ENCODE results near the gene ROMO1.
A peak's percentile ranks its signal among the peaks of the same experiment; 100 is the strongest.

Gene ROMO1

GRCh38 chr20:35699127-35699956, at the start of gene ROMO1, which contains the start of gene NFS1:
Gene ROMO1 (plus strand): TSS chr20:35699405. CDS start chr20:35699633, 228 bp downstream.
Gene NFS1 (minus strand): TSS chr20:35699352. CDS start chr20:35699288, 64 bp downstream.
- Mint-ChIP-seq H3K27me3 (ENCODE audit: low read depth) (no peaks in the 10 kb centered on the region), H3K9me3 (no peaks in the 10 kb centered on the region), H3K4me1 (ENCODE audit: low read depth) (peaks cover 33% of the 10 kb centered on the region), H3K36me3 (ENCODE audit: low read depth) (peaks cover 44% of the 10 kb centered on the region), H3K27ac (peak within 1 kb of the TSS; percentile 90), H3K4me3 (peak within 1 kb of the TSS; percentile 89)

DNA sequence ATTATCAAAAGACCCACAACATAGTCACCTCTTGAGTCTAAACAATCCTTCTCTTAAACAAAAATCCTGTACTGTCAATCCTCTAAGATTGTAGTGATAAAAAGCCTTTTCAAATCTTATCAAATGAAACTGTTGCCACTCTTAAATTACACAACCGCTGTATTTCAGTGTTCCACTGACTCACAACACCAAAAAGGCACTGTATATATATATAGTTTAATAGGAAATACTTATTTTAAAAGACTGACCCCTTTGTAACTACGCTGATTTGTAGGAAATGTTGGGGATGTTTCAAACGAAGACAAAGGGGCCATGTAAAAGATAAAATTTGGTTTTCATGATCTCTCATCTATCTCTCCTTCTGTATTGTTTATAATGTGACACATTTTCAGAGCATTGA, 48.6 kb upstream of the ROMO1 start:
- H3K4me1 Mint-ChIP-seq (ENCODE audit: low read depth) = peaks cover 25% of the 10 kb centered on the region

DNA sequence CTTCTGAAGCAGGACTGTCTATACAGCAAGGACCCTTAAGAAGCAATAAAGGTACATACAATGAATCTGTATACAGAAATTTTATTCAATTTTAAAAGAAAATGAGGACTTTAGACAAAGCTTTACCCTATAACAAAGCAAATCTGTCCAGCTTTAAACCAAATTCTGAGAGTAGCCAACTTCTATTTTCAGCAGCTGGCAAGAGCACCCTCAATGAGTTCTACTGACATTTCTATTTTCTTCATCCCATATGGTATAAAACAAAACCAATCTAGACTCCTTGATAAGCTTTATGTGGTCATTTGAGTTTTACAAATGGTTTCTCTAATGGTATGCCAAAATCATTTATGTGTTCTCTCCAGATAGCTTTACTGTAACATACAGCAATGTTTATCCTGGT, 47.2 kb upstream of the ROMO1 start:
- H3K36me3 Mint-ChIP-seq (ENCODE audit: low read depth) = peaks cover 17% of the 10 kb centered on the region
- no peaks in the 10 kb centered on the region for H3K27me3 Mint-ChIP-seq (ENCODE audit: low read depth)
- H3K4me1 Mint-ChIP-seq (ENCODE audit: low read depth) = peaks cover 25% of the 10 kb centered on the region
- H3K27ac Mint-ChIP-seq = no peak overlapping the region
- no peaks in the 10 kb centered on the region for H3K9me3 Mint-ChIP-seq
- no peak overlapping the region for H3K4me3 Mint-ChIP-seq

More for the DNA sequence above, 48.6 kb upstream of the ROMO1 start:
- Mint-ChIP-seq H3K36me3 (ENCODE audit: low read depth) (peaks cover 18% of the 10 kb centered on the region), H3K9me3 (no peaks in the 10 kb centered on the region), H3K27ac (no peak overlapping the region), H3K27me3 (ENCODE audit: low read depth) (no peaks in the 10 kb centered on the region), H3K4me3 (no peak overlapping the region)

DNA sequence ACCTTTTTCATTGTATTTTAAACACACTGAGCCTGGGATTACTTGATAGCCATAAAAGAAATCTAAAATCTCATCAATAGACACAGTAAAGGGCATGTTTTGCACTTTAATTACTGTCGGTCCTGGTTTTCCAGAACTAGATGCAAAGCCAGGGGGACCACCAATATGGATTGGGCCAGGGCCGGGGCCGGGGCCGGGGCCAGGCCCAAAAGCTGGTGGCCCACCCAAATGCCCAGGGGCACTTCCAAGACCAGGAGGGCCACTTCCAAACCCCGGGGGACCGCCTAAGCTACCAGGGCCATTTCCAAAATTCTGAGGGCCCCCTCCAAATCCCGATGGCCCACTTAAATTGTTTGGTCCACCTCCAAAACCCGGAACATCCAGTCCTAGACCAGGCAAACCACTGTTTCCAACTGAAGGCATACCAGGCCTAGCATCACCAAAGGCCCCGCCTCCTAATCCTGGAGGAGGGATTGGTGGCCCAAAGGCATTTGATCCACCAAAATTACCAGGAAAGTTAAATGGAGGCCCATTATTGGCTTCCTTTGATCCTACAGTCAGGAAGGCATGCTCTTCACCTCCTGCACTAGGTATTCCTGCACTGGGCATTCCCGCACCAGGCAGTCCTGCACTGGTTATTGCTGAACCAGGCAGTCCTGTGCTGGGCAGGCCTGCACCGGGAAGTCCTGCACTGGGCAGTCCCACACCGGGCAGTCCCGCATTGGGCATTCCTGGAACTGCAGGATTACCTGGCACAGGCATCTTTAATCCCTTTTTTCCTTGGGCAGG, 46.4 kb upstream of the ROMO1 start:
- H3K4me1 Mint-ChIP-seq (ENCODE audit: low read depth) = peaks cover 28% of the 10 kb centered on the region
- no peaks in the 10 kb centered on the region for H3K9me3 Mint-ChIP-seq
- H3K27me3 Mint-ChIP-seq (ENCODE audit: low read depth) = no peaks in the 10 kb centered on the region
- no peak overlapping the region for H3K4me3 Mint-ChIP-seq
- H3K27ac Mint-ChIP-seq = no peak overlapping the region
- peaks cover 18% of the 10 kb centered on the region for H3K36me3 Mint-ChIP-seq (ENCODE audit: low read depth)

DNA sequence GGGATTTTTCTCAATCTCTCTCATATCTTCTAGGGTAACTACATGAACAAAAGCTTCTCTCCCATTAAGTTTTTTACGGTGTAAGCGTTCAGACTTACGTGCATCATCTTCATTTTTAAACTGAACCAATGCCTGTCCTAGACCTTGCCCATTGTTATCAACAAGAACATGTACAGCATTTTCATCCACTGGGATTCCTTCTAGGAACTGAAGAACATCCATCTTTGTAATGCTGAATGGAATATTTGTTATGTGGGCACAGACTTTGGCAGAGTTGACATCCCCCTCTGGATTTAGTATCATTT, 45.8 kb upstream of the ROMO1 start:
- H3K27me3 Mint-ChIP-seq (ENCODE audit: low read depth) = no peaks in the 10 kb centered on the region
- peaks cover 18% of the 10 kb centered on the region for H3K36me3 Mint-ChIP-seq (ENCODE audit: low read depth)
- no peak overlapping the region for H3K4me3 Mint-ChIP-seq
- H3K27ac Mint-ChIP-seq = no peak overlapping the region
- no peaks in the 10 kb centered on the region for H3K9me3 Mint-ChIP-seq
- H3K4me1 Mint-ChIP-seq (ENCODE audit: low read depth) = peaks cover 31% of the 10 kb centered on the region

GRCh38 chr20:35653893-35654292, 45.3 kb upstream of the ROMO1 start:
- Mint-ChIP-seq H3K27me3 (ENCODE audit: low read depth) (no peaks in the 10 kb centered on the region), H3K4me1 (ENCODE audit: low read depth) (peaks cover 28% of the 10 kb centered on the region), H3K4me3 (no peak overlapping the region), H3K27ac (no peak overlapping the region), H3K36me3 (ENCODE audit: low read depth) (peaks cover 16% of the 10 kb centered on the region), H3K9me3 (no peaks in the 10 kb centered on the region)

GRCh38 chr20:35654415-35654814, 44.8 kb upstream of the ROMO1 start:
- H3K9me3 Mint-ChIP-seq = no peaks in the 10 kb centered on the region
- H3K27me3 Mint-ChIP-seq (ENCODE audit: low read depth) = no peaks in the 10 kb centered on the region
- no peak overlapping the region for H3K27ac Mint-ChIP-seq
- H3K36me3 Mint-ChIP-seq (ENCODE audit: low read depth) = peaks cover 16% of the 10 kb centered on the region
- H3K4me3 Mint-ChIP-seq = no peak overlapping the region
- peaks cover 29% of the 10 kb centered on the region for H3K4me1 Mint-ChIP-seq (ENCODE audit: low read depth)

- Mint-ChIP-seq H3K27ac (peak overlapping the region; percentile 13), H3K36me3 (ENCODE audit: low read depth) (peaks cover 6% of the 10 kb centered on the region), H3K9me3 (no peaks in the 10 kb centered on the region), H3K27me3 (ENCODE audit: low read depth) (no peaks in the 10 kb centered on the region), H3K4me1 (ENCODE audit: low read depth) (peaks cover 44% of the 10 kb centered on the region), H3K4me3 (peak overlapping the region; percentile 0)
Measured at GRCh38 chr20:35657271-35657670, 41.9 kb upstream of the ROMO1 start.

DNA sequence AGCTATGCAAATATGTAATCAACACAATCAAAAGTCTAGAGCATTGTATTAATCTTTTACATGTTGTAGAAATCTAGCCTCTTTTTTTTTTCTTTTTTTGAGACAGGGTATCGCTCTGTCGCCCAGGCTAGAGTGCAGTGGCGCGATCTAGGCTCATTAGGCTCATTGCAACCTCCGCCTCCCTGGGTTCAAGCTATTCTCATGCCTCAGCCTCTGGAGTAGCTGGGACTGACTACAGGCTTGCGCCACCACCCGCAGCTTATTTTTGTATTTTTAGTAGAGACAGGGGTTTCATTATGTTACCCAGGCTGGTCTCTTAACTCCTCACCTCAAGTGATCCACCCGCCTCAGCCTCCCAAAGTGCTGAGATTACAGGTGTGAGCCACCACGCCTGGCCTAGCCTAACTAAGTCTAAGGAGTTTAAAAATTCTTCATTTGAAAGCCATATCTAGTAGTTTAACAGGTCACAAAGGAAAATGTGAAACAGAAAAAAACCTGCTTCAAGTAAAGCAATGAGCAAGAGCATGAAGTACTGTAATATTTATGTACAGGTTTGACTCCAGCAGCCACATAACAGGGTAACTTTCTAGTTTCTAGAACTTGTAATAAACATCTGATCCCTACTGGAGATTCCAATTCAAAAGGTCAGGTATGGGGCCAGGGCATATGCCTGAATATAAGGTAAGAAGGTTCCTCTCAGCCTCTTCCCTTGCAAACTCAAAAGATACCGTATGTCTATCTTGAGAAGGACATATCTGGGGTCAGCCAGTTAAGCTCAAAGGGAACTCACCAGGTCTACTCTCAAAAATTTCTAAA, 38.9 kb upstream of the ROMO1 start:
- Mint-ChIP-seq H3K27me3 (ENCODE audit: low read depth) (no peaks in the 10 kb centered on the region), H3K27ac (peak overlapping the region; percentile 84), H3K9me3 (no peaks in the 10 kb centered on the region), H3K4me1 (ENCODE audit: low read depth) (peaks cover 61% of the 10 kb centered on the region), H3K4me3 (peak overlapping the region; percentile 87), H3K36me3 (ENCODE audit: low read depth) (peaks cover 16% of the 10 kb centered on the region)

- Mint-ChIP-seq H3K36me3 (ENCODE audit: low read depth) (peaks cover 16% of the 10 kb centered on the region), H3K27me3 (ENCODE audit: low read depth) (no peaks in the 10 kb centered on the region), H3K4me3 (peak overlapping the region; percentile 87), H3K4me1 (ENCODE audit: low read depth) (peaks cover 61% of the 10 kb centered on the region), H3K9me3 (no peaks in the 10 kb centered on the region), H3K27ac (peak overlapping the region; percentile 84)
Measured at GRCh38 chr20:35661053-35661452, 38.2 kb upstream of the ROMO1 start.

DNA sequence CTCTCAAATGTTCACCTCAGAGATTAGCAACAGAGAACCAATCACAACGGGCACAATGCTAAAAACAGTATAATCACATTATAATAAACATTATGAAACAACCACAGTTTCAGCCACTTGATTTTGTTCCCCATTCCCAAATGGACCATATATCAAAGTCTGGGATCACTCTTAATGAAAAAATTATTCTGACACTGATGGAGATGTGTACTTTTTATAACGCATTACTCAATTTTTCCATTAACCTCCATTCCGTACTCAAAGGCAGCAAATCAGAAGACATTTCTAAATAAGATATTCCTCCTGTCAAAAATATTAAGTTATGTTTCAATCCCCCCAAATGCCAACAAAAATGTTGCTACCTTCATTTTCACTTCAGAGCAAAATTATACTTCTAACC, 37.3 kb upstream of the ROMO1 start:
- peak overlapping the region; percentile 84 for H3K27ac Mint-ChIP-seq
- no peaks in the 10 kb centered on the region for H3K27me3 Mint-ChIP-seq (ENCODE audit: low read depth)
- no peaks in the 10 kb centered on the region for H3K9me3 Mint-ChIP-seq
- peaks cover 61% of the 10 kb centered on the region for H3K4me1 Mint-ChIP-seq (ENCODE audit: low read depth)
- H3K4me3 Mint-ChIP-seq = peak overlapping the region; percentile 87
- peaks cover 16% of the 10 kb centered on the region for H3K36me3 Mint-ChIP-seq (ENCODE audit: low read depth)

- peak overlapping the region; percentile 84 for H3K27ac Mint-ChIP-seq
Measured at GRCh38 chr20:35662551-35662950, 36.7 kb upstream of the ROMO1 start.

DNA sequence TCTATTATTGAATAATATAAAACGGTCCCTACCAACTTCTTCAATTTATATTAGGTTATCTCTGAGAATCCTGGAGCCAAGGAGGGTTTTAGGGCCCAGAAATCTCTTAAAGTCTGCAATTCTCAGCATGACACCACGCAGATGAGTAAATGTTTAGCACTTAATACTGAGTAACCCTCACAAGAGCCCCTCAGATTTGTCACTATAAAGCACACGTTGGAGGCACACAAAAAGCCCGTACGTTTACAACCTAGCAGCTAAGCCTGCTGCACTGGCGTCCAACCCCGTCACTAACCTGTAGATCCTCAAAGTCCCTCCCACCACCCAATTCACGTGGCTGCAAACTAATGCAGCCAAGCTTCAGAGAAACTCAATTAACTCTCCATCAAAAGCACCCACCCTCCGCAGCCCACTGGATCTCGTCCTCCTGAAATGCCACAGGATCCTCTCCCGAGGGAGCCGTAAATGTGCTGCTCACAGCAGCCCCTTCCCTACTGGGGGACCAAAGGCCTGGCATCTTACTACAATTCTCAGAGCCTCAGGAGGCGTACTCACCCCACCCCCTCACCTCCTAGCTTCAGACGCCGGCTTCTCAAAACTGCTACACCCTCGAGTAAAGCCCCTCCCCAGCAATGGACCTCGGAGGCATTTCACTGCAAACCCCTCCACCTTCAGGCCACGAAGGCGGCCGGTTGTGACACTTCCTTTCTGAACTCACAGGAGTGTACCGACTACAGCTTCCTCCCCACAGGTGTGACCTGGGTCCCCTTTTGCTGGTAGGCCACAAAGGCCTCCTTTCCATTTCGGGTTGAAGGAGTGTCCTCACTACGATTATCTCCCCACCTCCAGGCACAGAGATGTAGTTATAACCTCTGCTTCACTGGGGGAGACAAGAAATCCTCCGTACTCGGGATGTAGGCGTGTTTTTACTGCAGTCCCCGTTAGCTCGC, 35.4 kb upstream of the ROMO1 start:
- H3K4me1 Mint-ChIP-seq (ENCODE audit: low read depth) = peaks cover 51% of the 10 kb centered on the region
- peaks cover 21% of the 10 kb centered on the region for H3K36me3 Mint-ChIP-seq (ENCODE audit: low read depth)
- H3K27ac Mint-ChIP-seq = peak overlapping the region; percentile 99
- no peaks in the 10 kb centered on the region for H3K9me3 Mint-ChIP-seq
- peak overlapping the region; percentile 87 for H3K4me3 Mint-ChIP-seq
- H3K27me3 Mint-ChIP-seq (ENCODE audit: low read depth) = no peaks in the 10 kb centered on the region

More at GRCh38 chr20:35662551-35662950, 36.7 kb upstream of the ROMO1 start:
- Mint-ChIP-seq H3K36me3 (ENCODE audit: low read depth) (peaks cover 13% of the 10 kb centered on the region), H3K4me3 (peak overlapping the region; percentile 87), H3K27me3 (ENCODE audit: low read depth) (no peaks in the 10 kb centered on the region), H3K9me3 (no peaks in the 10 kb centered on the region), H3K4me1 (ENCODE audit: low read depth) (peaks cover 56% of the 10 kb centered on the region)
